Breast epithelium (tissue), 4 donors: ENCODE measurements around the gene CCM2L. TPM values are rescaled to one million over a fixed set of nuclear protein-coding genes. Genes with fewer than 3 reads are reported as not detected.

ENCODE experiments used
- DNase-seq, 2 donors: peaks; one replicate each; pipeline ENCODE4 v3.0.0-alpha.2; 2019; ENCODE audit warnings: low spot score in 2 of 2
- H3K27ac ChIP-seq, 2 donors: fragments of 200-600 bp; sonication (generic) in 1 of 2; one replicate each; pipeline ENCODE4 v1.5.1; 2016 to 2019; ENCODE audit warnings: mild to moderate bottlenecking in 1 of 2
- H3K27me3 ChIP-seq, 2 donors: fragments of 200-600 bp; sonication (generic) in 1 of 2; one replicate each; pipeline versions ENCODE4 v1.5.1 to v1.6.0; 2017 to 2019; ENCODE audit warnings: control low read depth in 1 of 2, mild to moderate bottlenecking in 1 of 2
- H3K36me3 ChIP-seq: fragments of 200-600 bp; one replicate; pipeline ENCODE4 v1.5.1; 2019
- H3K4me1 ChIP-seq, 2 donors: fragments of 200-600 bp; sonication (generic); one replicate each; pipeline ENCODE4 v1.5.1; 2016 to 2019; ENCODE audit warnings: control low read depth in 1 of 2
- H3K4me3 ChIP-seq, 3 donors: fragments of 200-600 bp; sonication (generic); 1 replicate in 2 of 3; 2 replicates in 1 of 3; pipeline ENCODE4 v1.5.1; 2016 to 2019; ENCODE audit warnings: mild to moderate bottlenecking in 3 of 3, moderate library complexity in 2 of 3
- H3K9me3 ChIP-seq, 2 donors: fragments of 200-600 bp; sonication (generic) in 1 of 2; one replicate each; pipeline ENCODE4 v1.5.1; 2016 to 2019; ENCODE audit warnings: control low read depth in 1 of 2
- POLR2A ChIP-seq: fragments of 450-650 bp; IDR thresholded peaks from one replicate; pipeline ENCODE4 v1.6.1; 2016; ENCODE audit warnings: antibody characterized with exemption, mild to moderate bottlenecking, moderate library complexity
- POLR2AphosphoS5 ChIP-seq, 3 donors: sonication (generic); formaldehyde crosslinking; IDR thresholded peaks; one replicate each; pipeline ENCODE4 v1.6.1; 2017; ENCODE audit warnings: antibody characterized with exemption in 3 of 3
- intact Hi-C: fragments of 100-400 bp; cut with DNase I; formaldehyde crosslinking; loops from one replicate; pipeline ENCODE4 v1.15.1; 2023; ENCODE audit warnings: low total_unique reads
- total RNA-seq, 3 donors: library from RNA; depleted of rRNA; stranded (reverse); fragments of >200 nt; gene quantifications; one replicate each; pipeline ENCODE4 v1.1.0, GENCODE V29; 2016
- TF ChIP-seq, protein P1 (sequence below), 3 donors: fragments of 450-650 bp; IDR thresholded peaks; one replicate each; pipeline ENCODE4 v1.5.1; 2016 to 2017; ENCODE audit warnings: antibody characterized with exemption in 3 of 3, mild to moderate bottlenecking in 3 of 3, moderate library complexity in 3 of 3

The CCM2L gene
- total RNA-seq, 3 donors from 2014 or later = 2.8 to 9.2 (median 4.6) TPM

DNA sequence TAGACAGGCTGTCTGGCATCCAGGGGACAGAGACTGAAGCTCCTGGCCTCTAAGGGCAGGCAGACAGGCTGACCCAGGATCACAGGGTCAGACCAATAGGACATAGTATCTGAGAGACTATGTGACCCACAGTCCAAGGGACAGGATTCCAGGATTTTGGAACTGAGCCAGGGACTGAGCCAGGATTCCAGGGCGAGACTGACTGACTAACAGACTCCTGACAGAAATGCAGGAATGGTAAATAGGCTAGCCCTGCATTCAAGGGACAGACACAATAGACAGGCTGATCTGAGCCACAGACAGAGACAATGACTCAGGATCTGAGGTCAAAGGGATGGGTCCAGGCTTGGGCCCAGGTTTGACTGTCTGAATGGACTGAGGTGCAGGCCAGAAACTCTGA is 22.5 kb upstream of the CCM2L start:
- Histone ChIP-seq H3K4me3 (no peak overlapping the region), H3K27ac (no peak overlapping the region), H3K27me3 (no peaks in the 10 kb centered on the region), H3K4me1 (no peaks in the 10 kb centered on the region), H3K9me3 (no peaks in the 10 kb centered on the region), H3K36me3 (no peaks in the 10 kb centered on the region)
- TF ChIP-seq, protein P1, sequence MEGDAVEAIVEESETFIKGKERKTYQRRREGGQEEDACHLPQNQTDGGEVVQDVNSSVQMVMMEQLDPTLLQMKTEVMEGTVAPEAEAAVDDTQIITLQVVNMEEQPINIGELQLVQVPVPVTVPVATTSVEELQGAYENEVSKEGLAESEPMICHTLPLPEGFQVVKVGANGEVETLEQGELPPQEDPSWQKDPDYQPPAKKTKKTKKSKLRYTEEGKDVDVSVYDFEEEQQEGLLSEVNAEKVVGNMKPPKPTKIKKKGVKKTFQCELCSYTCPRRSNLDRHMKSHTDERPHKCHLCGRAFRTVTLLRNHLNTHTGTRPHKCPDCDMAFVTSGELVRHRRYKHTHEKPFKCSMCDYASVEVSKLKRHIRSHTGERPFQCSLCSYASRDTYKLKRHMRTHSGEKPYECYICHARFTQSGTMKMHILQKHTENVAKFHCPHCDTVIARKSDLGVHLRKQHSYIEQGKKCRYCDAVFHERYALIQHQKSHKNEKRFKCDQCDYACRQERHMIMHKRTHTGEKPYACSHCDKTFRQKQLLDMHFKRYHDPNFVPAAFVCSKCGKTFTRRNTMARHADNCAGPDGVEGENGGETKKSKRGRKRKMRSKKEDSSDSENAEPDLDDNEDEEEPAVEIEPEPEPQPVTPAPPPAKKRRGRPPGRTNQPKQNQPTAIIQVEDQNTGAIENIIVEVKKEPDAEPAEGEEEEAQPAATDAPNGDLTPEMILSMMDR (IDR thresholded peaks at IDR 0.05) = no peak
- TF ChIP-seq POLR2A (no peak), POLR2AphosphoS5 (IDR thresholded peaks at IDR 0.05) (no peak)
- intact Hi-C loops = no loop called here
- DNase-seq = no peak

DNA sequence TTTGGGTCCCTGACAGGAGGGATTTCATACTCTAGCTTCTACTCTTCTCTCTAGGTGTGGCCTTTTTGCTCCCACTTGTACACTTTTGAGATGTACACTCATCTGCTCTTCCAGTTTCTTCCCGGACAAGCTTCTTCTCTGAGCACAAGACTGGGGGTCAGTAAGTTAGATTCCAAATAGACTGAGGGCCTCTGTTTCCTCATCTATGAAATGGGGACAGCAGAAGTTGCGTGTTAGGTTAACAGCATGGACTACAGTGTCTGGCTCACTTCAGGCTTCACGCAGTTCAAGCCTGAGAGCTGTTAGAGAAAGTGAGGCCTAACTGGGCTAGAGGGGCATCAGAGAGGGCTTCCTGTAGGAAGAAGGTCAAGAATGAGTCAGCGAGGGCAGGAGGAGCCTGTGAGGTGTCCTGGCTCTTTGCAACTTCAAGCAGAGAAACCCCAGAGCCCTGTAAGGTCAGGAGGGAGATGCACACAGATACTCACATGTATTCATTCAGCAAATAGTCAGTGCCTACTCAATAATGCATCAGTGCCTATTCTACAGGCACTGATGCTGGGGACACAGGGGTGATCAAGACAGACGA is 21.7 kb upstream of the CCM2L start:
- intact Hi-C loops = no loop called here
- Histone ChIP-seq H3K4me1 (no peaks in the 10 kb centered on the region), H3K36me3 (no peaks in the 10 kb centered on the region), H3K27me3 (peaks cover 0 to 4% of the 10 kb centered on the region in 2 donors), H3K9me3 (no peaks in the 10 kb centered on the region), H3K27ac (no peak overlapping the region), H3K4me3 (no peak overlapping the region)
- no peak for TF ChIP-seq POLR2AphosphoS5 (IDR thresholded peaks at IDR 0.05)
- TF ChIP-seq, protein P1 (IDR thresholded peaks at IDR 0.05) = no peak
- TF ChIP-seq POLR2A = no peak
- DNase-seq = no peak

DNA sequence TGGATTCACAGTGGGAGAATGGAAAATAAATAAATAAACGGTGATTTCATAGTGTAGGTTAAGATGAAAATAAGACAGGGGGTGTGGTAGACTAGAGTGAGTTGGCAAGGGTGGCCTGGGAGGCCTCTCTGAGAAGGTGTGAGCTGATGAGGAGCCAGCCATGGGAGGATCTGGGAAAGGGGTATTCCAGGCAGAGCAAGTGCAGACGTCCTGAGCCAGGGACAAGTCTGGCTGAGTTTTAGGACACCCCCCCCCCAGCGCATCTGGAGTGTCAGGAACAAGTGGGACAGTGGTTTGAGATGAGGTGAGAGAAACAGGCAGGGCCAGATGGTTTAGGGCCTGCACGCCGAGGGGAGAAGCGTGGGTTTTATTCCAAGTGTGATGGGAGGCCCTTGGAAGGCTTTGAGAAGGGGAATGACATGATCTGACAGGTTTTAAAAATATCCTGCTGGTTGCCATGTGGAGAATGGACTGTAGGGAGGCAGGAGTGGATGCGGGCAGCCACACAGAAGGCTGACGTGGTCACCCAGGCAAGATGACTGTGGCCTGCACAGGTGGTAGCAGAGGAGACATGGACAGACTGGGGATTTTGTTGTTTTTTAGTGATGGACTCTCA is 21.1 kb upstream of the CCM2L start:
- peaks cover 0 to 11% of the 10 kb centered on the region in 2 donors for H3K27me3 ChIP-seq
- no peak overlapping the region for H3K27ac ChIP-seq
- TF ChIP-seq, protein P1 (IDR thresholded peaks at IDR 0.05) = no peak
- TF ChIP-seq POLR2A (no peak), POLR2AphosphoS5 (IDR thresholded peaks at IDR 0.05) (no peak)
- DNase-seq = no peak
- H3K4me1 ChIP-seq = no peaks in the 10 kb centered on the region
- no peaks in the 10 kb centered on the region for H3K36me3 ChIP-seq
- H3K4me3 ChIP-seq = no peak overlapping the region
- H3K9me3 ChIP-seq = no peaks in the 10 kb centered on the region
- intact Hi-C loops = no loop called here

DNA sequence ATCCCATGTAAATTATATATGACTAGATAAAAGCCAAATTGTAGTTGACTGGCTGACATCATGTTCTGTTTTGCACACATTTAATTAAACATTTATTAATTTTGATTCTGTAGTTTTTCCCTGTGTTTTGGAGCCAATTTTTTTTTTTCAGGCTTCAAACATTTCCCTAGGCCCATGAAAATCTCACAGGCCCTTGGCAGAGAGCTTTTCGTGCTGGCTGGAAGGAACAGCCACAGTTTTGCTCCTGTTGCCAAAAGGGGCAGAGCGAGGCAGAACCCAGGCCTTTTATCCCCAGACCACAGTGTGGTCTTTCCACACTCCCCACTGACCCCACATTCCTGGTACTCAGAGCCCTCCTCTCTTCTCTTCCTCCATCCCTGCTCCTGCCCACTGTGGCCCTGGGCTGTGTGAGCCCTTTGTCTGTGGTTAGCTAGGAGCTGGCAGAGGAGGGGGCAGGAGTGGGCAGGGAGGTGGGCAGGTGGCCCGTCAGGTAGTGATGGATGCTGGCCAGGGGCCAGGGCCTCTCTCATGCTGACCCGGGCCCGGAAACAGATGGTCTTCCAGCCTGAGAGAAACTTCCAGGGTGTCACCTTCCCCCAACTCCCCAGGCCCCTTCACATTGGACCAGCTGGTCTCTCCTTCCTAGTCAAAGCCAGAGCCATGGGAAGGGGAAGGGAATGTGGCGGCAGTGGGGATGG is 19.4 kb upstream of the CCM2L start:
- intact Hi-C loops = no loop called here
- H3K36me3 ChIP-seq = no peaks in the 10 kb centered on the region
- H3K4me3 ChIP-seq = no peak overlapping the region
- no peaks in the 10 kb centered on the region for H3K4me1 ChIP-seq
- DNase-seq = no peak
- no peaks in the 10 kb centered on the region for H3K9me3 ChIP-seq
- H3K27me3 ChIP-seq = peaks cover 0 to 27% of the 10 kb centered on the region in 2 donors
- no peak overlapping the region for H3K27ac ChIP-seq
- TF ChIP-seq POLR2AphosphoS5 (IDR thresholded peaks at IDR 0.05) (no peak), POLR2A (no peak)
- TF ChIP-seq, protein P1 (IDR thresholded peaks at IDR 0.05) = no peak

DNA sequence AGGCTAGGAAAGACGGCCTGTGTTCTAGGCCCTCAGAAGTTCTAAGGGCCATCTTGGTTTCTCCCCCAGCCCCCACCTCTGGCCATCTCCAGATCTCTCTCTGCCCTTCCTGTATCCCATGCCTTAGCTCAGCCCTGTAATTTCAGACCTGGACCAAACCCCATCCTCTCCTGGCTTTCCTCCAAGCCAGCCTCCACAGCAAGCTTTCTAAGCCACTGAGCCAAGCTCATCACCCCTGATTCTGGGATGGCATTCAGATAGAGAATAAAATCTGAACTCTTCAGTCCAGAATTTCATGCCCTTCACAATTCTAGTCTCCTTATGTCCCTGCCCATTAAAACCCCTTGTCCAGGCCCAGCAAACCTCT is 18.9 kb upstream of the CCM2L start:
- H3K27ac ChIP-seq = no peak overlapping the region
- no peaks in the 10 kb centered on the region for H3K9me3 ChIP-seq
- TF ChIP-seq POLR2A (no peak), POLR2AphosphoS5 (IDR thresholded peaks at IDR 0.05) (no peak)
- TF ChIP-seq, protein P1 (IDR thresholded peaks at IDR 0.05) = no peak
- no peak for DNase-seq
- H3K36me3 ChIP-seq = no peaks in the 10 kb centered on the region
- peaks cover 0 to 32% of the 10 kb centered on the region in 2 donors for H3K27me3 ChIP-seq
- H3K4me3 ChIP-seq = no peak overlapping the region
- intact Hi-C loops = no loop called here
- no peaks in the 10 kb centered on the region for H3K4me1 ChIP-seq
